ENCODE data around the gene SLC7A9.

The SLC7A9 gene

DNA sequence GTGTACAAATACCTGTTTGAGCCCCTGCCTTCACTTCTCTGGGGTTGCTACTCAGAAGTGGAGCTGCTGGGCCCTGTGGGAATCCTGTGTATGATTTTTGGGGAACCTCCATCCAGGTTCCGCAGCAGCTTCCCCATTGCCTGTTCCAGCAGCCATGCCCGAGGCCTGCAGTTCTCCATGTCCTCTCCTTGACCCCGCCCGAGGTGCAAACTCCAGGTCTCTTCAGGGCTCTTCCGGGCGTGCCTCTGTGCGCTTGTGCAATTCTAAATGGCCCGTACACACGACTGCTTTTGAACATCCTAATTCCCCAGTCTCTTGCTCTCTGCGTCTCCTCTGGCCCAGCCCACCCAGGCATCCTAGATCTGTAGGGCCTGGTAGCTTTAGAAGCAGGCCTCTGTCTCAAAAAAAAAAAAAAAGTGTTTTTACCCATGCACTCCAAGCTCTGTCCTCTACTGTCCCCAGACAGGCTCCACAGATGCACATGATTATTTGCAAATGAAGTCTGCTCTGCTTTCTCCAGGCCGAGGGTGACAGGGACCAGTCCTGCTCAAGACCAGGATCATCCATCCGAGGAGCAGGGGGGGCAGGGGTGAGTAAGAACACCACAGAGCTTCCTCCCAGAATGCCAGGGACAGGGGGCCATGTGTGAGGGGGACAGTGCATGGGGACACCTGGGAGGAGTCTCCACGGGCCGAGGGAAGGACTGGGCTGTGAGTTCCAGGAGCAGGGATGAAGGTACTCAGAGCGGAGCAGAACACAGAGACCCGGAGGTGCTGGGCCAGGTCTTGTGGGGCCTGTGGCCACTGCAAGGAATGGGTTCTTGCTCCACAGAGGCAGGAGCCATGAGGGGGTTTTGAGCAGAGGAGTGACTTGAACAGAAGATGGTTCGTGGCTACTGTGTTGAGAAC is 51.7 kb downstream of the SLC7A9 start:
- Mint-ChIP-seq H3K27me3 (ENCODE audit: low read depth) (peaks cover 18% of the 10 kb centered on the region), H3K27ac (peak overlapping the region in 1 of 3 experiments; percentile 35), H3K4me3 (no peak overlapping the region), H3K4me1 (peaks cover 5% of the 10 kb centered on the region), H3K9me3 (no peaks in the 10 kb centered on the region), H3K36me3 (ENCODE audit: low read depth) (no peaks in the 10 kb centered on the region)
- TF ChIP-seq, protein P1, sequence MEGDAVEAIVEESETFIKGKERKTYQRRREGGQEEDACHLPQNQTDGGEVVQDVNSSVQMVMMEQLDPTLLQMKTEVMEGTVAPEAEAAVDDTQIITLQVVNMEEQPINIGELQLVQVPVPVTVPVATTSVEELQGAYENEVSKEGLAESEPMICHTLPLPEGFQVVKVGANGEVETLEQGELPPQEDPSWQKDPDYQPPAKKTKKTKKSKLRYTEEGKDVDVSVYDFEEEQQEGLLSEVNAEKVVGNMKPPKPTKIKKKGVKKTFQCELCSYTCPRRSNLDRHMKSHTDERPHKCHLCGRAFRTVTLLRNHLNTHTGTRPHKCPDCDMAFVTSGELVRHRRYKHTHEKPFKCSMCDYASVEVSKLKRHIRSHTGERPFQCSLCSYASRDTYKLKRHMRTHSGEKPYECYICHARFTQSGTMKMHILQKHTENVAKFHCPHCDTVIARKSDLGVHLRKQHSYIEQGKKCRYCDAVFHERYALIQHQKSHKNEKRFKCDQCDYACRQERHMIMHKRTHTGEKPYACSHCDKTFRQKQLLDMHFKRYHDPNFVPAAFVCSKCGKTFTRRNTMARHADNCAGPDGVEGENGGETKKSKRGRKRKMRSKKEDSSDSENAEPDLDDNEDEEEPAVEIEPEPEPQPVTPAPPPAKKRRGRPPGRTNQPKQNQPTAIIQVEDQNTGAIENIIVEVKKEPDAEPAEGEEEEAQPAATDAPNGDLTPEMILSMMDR (IDR thresholded peaks at IDR 0.05; ENCODE audit: unreplicated experiment in 3 of 3) = no peak

DNA sequence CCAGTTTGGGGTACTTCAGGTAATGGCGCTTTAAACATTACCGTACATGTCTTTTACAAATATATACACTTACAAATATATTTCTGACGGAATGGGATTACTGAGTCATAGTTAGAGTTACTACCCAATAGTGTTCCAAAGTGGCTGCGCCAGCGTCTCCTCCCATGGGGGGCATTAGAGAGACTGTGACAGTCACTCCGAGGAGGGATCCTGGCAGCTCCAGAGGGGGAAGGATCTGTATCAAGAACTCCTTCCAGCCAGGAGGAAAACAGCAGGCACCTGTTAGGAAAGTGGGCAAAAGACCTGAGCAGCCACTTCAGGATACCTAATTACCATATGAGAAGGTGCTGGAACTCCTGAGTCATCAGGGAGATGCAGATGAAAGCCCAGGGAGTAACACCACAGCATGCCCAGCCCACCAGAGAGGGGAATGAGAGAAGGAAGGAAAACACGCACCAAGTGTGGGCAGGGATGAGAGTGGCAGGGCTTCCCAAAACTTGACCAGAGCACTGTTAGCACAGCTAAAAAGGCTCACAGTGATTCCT is 52.9 kb downstream of the SLC7A9 start:
- Mint-ChIP-seq H3K4me1 (peaks cover 5% of the 10 kb centered on the region), H3K27me3 (ENCODE audit: low read depth) (peaks cover 16% of the 10 kb centered on the region), H3K4me3 (no peak overlapping the region), H3K9me3 (no peaks in the 10 kb centered on the region), H3K36me3 (ENCODE audit: low read depth) (no peaks in the 10 kb centered on the region), H3K27ac (no peak overlapping the region)
- TF ChIP-seq, protein P1 (IDR thresholded peaks at IDR 0.05; ENCODE audit: unreplicated experiment in 3 of 3) = no peak

GRCh38 chr19:32814624-32815023 is 54.9 kb downstream of the SLC7A9 start:
- no peaks in the 10 kb centered on the region for H3K9me3 Mint-ChIP-seq
- H3K4me3 Mint-ChIP-seq = no peak overlapping the region
- no peaks in the 10 kb centered on the region for H3K36me3 Mint-ChIP-seq (ENCODE audit: low read depth)
- no peak overlapping the region for H3K27ac Mint-ChIP-seq
- peaks cover 10% of the 10 kb centered on the region for H3K27me3 Mint-ChIP-seq (ENCODE audit: low read depth)
- H3K4me1 Mint-ChIP-seq = peaks cover 5% of the 10 kb centered on the region
- TF ChIP-seq, protein P1 (IDR thresholded peaks at IDR 0.05; ENCODE audit: unreplicated experiment in 3 of 3) = no peak

- Mint-ChIP-seq H3K36me3 (ENCODE audit: low read depth) (no peaks in the 10 kb centered on the region), H3K27me3 (ENCODE audit: low read depth) (peaks cover 7% of the 10 kb centered on the region), H3K9me3 (no peaks in the 10 kb centered on the region), H3K27ac (no peak overlapping the region), H3K4me3 (no peak overlapping the region), H3K4me1 (peaks cover 5% of the 10 kb centered on the region)
- TF ChIP-seq, protein P1 (IDR thresholded peaks at IDR 0.05; ENCODE audit: unreplicated experiment in 3 of 3) = no peak
These were observed 55.6 kb downstream of the SLC7A9 start for GRCh38 chr19:32813862-32814425.

DNA sequence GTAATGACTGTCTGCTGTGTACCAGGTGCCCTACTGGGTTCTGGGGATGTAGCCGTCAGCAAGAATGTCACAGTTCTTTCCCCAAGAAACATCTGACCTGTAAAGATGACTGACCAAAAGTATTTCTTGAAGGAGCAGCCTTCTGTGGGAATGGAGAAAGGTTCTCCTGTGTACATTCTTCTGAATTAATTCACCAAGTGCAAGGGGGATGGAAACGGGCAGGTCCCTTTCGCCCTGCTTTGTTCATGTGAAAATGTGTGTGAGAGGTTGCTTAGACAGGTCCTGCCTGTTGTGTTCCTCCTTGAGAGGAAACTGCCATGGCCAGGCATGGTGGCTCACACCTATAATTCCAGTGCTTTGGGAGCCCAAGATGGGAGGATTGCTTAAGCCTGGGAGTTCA is 57.0 kb downstream of the SLC7A9 start:
- H3K36me3 Mint-ChIP-seq (ENCODE audit: low read depth) = no peaks in the 10 kb centered on the region
- no peak overlapping the region for H3K27ac Mint-ChIP-seq
- TF ChIP-seq, protein P1 (IDR thresholded peaks at IDR 0.05; ENCODE audit: unreplicated experiment in 3 of 3) = no peak
- H3K9me3 Mint-ChIP-seq = no peaks in the 10 kb centered on the region
- no peak overlapping the region for H3K4me3 Mint-ChIP-seq
- peaks cover 2% of the 10 kb centered on the region for H3K27me3 Mint-ChIP-seq (ENCODE audit: low read depth)
- peaks cover 5% of the 10 kb centered on the region for H3K4me1 Mint-ChIP-seq

All from nephron (organoid).